Peyer's patch (tissue), 4 donors: ENCODE results near the gene GGA1. TPM values are rescaled to one million over a fixed set of nuclear protein-coding genes. Genes with fewer than 3 reads are reported as not detected.

Experiments
- DNase-seq, 3 donors: peaks; one replicate each; pipeline ENCODE4 v3.0.0-alpha.2; 2017 to 2019
- H3K27ac ChIP-seq, 4 donors: fragments of 200-600 bp; sonication (generic); one replicate each; pipeline ENCODE4 v1.5.1; 2016 to 2019
- H3K27me3 ChIP-seq, 2 donors: fragments of 200-600 bp; sonication (generic); one replicate each; pipeline ENCODE4 v1.5.1; 2019
- H3K36me3 ChIP-seq, 3 donors: fragments of 200-600 bp; sonication (generic); one replicate each; pipeline ENCODE4 v1.5.1; 2016 to 2019
- H3K4me1 ChIP-seq, 4 donors: fragments of 200-600 bp; sonication (generic); one replicate each; pipeline ENCODE4 v1.5.1; 2016 to 2019
- H3K4me3 ChIP-seq, 4 donors: fragments of 200-600 bp; sonication (generic); 1 replicate in 3 of 4; 2 replicates in 1 of 4; pipeline ENCODE4 v1.5.1; 2016 to 2019; ENCODE audit warnings: mild to moderate bottlenecking in 1 of 4
- H3K9me3 ChIP-seq, 4 donors: fragments of 200-600 bp; sonication (generic); one replicate each; pipeline ENCODE4 v1.5.1; 2016 to 2019; ENCODE audit warnings: mild to moderate bottlenecking in 1 of 4
- POLR2A ChIP-seq, 2 donors: fragments of 450-650 bp; IDR thresholded peaks; one replicate each; pipeline ENCODE4 v1.5.1; 2017; ENCODE audit warnings: antibody characterized with exemption in 2 of 2, mild to moderate bottlenecking in 2 of 2, moderate library complexity in 2 of 2
- total RNA-seq, 4 donors: library from RNA; depleted of rRNA; stranded (reverse); fragments of >200 nt; gene quantifications; one replicate each; pipeline ENCODE4 v1.1.0, GENCODE V29; 2016
- TF ChIP-seq, protein P1 (sequence below), 6 experiments: fragments of 450-650 bp in 4 of 6; fragments of 200-600 bp in 2 of 6; sonication (generic) in 1 of 6; IDR thresholded peaks; one replicate each; pipeline ENCODE4 v1.5.1; 2017 to 2019; ENCODE audit warnings: antibody characterized with exemption in 6 of 6, mild to moderate bottlenecking in 3 of 6, moderate library complexity in 1 of 6

GGA1 gene
- total RNA-seq, 4 donors from 2014 or later: 67.1 to 189 (median 117) TPM

DNA sequence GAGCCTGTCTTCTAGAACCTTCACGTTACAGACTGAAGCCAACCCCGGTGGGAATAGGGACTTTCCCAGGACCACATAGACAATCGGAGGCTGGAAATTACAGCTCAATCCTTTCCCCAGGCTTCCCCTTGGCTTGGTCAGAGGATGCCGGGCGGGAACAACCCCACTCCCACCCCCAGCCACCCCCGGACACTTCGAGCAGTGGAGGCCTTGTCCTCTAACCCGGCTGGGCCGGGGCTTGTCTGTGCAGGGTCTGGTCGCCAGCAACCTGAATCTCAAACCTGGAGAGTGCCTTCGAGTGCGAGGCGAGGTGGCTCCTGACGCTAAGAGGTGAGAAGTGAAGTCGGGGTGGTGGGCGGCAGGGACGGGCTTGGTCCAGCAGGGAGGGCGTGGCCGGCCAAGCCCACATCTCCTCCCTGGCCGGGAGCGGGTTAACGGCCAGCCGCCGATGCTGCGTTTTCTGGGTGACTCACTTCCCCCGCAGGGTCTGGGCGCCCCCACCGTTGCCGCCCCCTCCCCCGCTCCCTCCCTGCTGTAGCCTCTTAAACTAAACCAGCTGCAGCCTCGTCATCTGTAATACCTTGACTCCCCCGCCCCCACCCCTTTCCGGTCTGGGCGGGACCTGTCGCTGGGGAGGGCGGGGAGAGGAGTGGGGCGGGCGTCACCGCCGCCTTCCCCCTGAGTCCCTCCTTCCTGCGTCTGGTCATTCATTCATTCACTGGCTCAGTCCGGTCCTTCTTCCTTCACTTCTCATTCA lies 68.3 kb downstream of the GGA1 start:
- TF ChIP-seq, protein P1, sequence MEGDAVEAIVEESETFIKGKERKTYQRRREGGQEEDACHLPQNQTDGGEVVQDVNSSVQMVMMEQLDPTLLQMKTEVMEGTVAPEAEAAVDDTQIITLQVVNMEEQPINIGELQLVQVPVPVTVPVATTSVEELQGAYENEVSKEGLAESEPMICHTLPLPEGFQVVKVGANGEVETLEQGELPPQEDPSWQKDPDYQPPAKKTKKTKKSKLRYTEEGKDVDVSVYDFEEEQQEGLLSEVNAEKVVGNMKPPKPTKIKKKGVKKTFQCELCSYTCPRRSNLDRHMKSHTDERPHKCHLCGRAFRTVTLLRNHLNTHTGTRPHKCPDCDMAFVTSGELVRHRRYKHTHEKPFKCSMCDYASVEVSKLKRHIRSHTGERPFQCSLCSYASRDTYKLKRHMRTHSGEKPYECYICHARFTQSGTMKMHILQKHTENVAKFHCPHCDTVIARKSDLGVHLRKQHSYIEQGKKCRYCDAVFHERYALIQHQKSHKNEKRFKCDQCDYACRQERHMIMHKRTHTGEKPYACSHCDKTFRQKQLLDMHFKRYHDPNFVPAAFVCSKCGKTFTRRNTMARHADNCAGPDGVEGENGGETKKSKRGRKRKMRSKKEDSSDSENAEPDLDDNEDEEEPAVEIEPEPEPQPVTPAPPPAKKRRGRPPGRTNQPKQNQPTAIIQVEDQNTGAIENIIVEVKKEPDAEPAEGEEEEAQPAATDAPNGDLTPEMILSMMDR (IDR thresholded peaks at IDR 0.05): no peak
- peak in 1 of 2 donors; percentile 47 for TF ChIP-seq POLR2A (IDR thresholded peaks at IDR 0.05)
- Histone ChIP-seq H3K9me3 (no peaks in the 10 kb centered on the region), H3K27ac (peak overlapping the region; percentile 90 to 98 (median 92)), H3K27me3 (no peaks in the 10 kb centered on the region), H3K4me1 (peaks cover 3 to 72% (median 19%) of the 10 kb centered on the region in 4 donors), H3K4me3 (peak overlapping the region; percentile 50 to 68 (median 62)), H3K36me3 (no peaks in the 10 kb centered on the region)
- peak; percentile 87 to 98 (median 97) for DNase-seq

DNA sequence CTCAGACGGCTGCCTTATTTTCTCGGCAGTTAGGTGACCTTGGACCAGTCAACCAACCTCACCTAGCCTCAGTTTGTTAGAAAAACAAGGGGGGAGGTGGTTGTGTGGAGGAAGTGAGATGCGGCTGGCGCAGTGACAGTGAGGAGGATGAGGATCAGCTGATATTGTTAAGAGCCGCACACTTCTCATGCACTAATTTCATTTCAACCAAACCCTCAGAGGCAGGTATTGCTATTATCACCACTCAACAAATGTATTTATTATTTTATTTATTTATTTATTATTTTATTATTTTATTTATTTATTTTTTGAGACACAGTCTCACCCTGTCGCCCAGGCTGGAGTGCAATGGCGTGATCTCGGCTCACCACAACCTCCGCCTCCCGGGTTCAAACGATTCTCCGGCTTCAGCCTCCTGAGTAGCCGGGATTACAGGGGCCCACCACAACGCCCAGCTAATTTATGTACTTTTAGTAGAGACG lies 68.9 kb downstream of the GGA1 start:
- H3K4me1 ChIP-seq: peaks cover 3 to 66% (median 16%) of the 10 kb centered on the region in 4 donors

DNA sequence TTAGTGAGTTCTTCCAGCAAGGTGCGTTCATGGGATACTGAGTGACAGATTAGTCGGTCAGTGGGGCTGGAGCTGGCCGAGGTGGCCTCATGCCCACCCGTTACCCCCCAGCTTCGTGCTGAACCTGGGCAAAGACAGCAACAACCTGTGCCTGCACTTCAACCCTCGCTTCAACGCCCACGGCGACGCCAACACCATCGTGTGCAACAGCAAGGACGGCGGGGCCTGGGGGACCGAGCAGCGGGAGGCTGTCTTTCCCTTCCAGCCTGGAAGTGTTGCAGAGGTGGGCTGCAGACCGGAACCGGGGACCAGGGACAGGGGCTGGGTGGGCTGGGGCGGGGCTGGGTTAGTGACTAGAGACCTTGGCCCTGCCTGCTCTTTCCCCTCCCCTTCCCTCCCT lies 69.7 kb downstream of the GGA1 start:
- H3K27ac ChIP-seq: peak overlapping the region in 2 of 4 donors; percentile 21 to 93
- H3K4me1 ChIP-seq: peaks cover 3 to 61% (median 13%) of the 10 kb centered on the region in 4 donors
- TF ChIP-seq, protein P1 (IDR thresholded peaks at IDR 0.05): no peak
- no peak for TF ChIP-seq POLR2A (IDR thresholded peaks at IDR 0.05)
- H3K9me3 ChIP-seq: no peaks in the 10 kb centered on the region
- no peaks in the 10 kb centered on the region for H3K27me3 ChIP-seq
- no peak overlapping the region for H3K4me3 ChIP-seq
- H3K36me3 ChIP-seq: no peaks in the 10 kb centered on the region
- DNase-seq: no peak

More for the DNA sequence above, 68.9 kb downstream of the GGA1 start:
- Histone ChIP-seq H3K9me3 (no peaks in the 10 kb centered on the region), H3K27ac (peak overlapping the region; percentile 90 to 98 (median 92)), H3K36me3 (no peaks in the 10 kb centered on the region), H3K27me3 (no peaks in the 10 kb centered on the region), H3K4me3 (peak overlapping the region; percentile 50 to 68 (median 62))
- DNase-seq: no peak
- TF ChIP-seq, protein P1 (IDR thresholded peaks at IDR 0.05): no peak
- TF ChIP-seq POLR2A (IDR thresholded peaks at IDR 0.05): no peak

DNA sequence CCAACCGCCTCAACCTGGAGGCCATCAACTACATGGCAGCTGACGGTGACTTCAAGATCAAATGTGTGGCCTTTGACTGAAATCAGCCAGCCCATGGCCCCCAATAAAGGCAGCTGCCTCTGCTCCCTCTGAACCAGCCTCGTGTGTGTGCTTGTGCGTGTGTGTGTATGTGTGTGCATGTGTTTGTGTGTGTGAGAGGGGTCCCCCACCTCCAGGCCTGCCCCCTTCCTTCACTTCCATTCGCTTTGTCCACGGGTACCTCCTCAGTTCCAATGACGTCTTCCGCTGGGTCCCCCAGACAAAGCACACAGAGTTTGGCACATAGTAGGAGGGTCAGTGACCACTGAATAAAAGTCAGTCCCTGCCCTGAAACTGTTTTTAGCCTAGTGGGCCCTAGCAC lies 71.0 kb downstream of the GGA1 start:
- no peak overlapping the region for H3K4me3 ChIP-seq
- H3K36me3 ChIP-seq: no peaks in the 10 kb centered on the region
- peaks cover 0 to 53% (median 10%) of the 10 kb centered on the region in 4 donors for H3K4me1 ChIP-seq
- no peak overlapping the region for H3K27ac ChIP-seq
- TF ChIP-seq, protein P1 (IDR thresholded peaks at IDR 0.05): no peak
- no peak for TF ChIP-seq POLR2A (IDR thresholded peaks at IDR 0.05)
- no peak for DNase-seq
- H3K27me3 ChIP-seq: no peaks in the 10 kb centered on the region
- H3K9me3 ChIP-seq: no peaks in the 10 kb centered on the region

DNA sequence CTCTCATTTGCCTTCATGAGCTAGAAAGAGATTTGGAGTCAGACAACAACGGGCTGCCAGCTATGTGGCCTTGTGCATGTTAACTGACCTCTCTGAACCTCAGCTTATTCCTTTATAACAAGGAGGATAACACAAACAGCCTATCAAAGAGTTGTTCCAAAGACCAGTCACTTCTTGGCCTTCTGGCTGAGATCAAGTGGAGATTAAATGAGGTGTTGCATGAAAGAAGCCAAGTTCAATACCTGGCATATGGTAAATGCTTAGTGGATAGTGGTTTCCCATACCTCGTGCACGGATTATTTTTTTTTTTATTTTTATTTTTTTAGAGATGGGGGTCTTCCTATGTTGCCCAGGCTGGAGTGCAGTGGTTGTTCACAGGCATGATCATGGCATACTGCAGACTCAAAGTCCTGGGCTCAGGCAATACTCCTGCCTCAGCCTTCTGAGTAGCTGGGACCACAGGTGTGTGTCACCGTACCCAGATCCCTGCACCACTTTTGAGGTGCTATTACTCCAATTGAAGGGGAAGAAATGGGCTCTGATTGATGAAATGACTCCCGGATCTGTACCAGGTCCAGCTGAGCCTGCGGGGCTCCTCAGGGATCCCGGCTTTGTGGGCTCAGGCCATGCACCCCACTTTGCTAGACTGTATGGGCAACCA lies 71.7 kb downstream of the GGA1 start:
- no peak overlapping the region for H3K27ac ChIP-seq
- no peak for DNase-seq
- TF ChIP-seq POLR2A (IDR thresholded peaks at IDR 0.05): no peak
- TF ChIP-seq, protein P1 (IDR thresholded peaks at IDR 0.05): no peak
- H3K4me3 ChIP-seq: no peak overlapping the region
- no peaks in the 10 kb centered on the region for H3K9me3 ChIP-seq
- H3K4me1 ChIP-seq: peaks cover 0 to 49% (median 10%) of the 10 kb centered on the region in 4 donors
- no peaks in the 10 kb centered on the region for H3K27me3 ChIP-seq
- no peaks in the 10 kb centered on the region for H3K36me3 ChIP-seq
